Panc1 (cell line): ENCODE results near the gene KLHL2.
"Not testable (repeated sequence)": the region's sequence is repeated elsewhere in the genome, so short reads cannot be mapped to it uniquely, and the experiment has no call there.

Experiments
- POLR2AphosphoS5 ChIP-seq: IDR thresholded peaks from 2 replicates; pipeline ENCODE4 v1.6.1; 2012; ENCODE audit warnings: mild to moderate bottlenecking, low read depth, low read length, moderate library complexity
- TF ChIP-seq, protein P1 (sequence below): fragments of 450-650 bp; IDR thresholded peaks from 2 replicates; pipeline ENCODE4 v1.5.1; 2017; ENCODE audit warnings: mild to moderate bottlenecking

DNA sequence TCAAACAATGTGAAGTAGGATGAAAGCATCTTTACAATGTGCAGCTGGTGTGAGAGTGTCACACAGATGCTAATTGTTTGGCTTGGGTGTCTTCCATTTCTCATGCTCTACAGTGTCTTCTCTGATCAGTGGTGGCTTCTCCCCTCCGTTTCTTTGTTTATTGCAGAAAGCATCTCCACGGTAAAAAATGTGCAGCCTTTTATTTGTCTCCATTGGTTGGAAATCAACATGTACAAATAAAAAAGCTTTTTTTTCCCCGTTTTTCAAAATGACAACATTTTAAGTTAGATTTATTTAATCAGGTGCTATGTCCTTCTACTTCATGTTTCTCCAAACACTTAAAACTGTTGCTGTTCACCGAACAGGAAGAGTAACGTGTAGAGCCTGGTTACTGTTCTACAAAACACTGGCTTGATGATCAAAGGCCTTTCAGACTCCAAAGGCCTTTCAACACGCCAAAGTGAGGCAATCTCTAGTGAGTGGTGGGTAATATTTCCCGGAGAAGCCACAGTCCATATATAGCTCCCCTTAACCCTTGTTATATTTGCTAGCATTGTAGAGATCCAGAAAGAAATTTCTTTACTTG is 48.8 kb downstream of the KLHL2 start:
- TF ChIP-seq, protein P1, sequence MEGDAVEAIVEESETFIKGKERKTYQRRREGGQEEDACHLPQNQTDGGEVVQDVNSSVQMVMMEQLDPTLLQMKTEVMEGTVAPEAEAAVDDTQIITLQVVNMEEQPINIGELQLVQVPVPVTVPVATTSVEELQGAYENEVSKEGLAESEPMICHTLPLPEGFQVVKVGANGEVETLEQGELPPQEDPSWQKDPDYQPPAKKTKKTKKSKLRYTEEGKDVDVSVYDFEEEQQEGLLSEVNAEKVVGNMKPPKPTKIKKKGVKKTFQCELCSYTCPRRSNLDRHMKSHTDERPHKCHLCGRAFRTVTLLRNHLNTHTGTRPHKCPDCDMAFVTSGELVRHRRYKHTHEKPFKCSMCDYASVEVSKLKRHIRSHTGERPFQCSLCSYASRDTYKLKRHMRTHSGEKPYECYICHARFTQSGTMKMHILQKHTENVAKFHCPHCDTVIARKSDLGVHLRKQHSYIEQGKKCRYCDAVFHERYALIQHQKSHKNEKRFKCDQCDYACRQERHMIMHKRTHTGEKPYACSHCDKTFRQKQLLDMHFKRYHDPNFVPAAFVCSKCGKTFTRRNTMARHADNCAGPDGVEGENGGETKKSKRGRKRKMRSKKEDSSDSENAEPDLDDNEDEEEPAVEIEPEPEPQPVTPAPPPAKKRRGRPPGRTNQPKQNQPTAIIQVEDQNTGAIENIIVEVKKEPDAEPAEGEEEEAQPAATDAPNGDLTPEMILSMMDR = not testable (repeated sequence)
- TF ChIP-seq POLR2AphosphoS5 = not testable (repeated sequence)
